K562 (cell line): Measurements from ENCODE around the gene TTC13. TPM values are rescaled to one million over a fixed set of nuclear protein-coding genes. Genes with fewer than 3 reads are reported as not detected.

Source experiments
- FOXA1 ChIP-seq: fragments of 450-650 bp; IDR thresholded peaks from 2 replicates; pipeline ENCODE4 v1.6.1; 2016; ENCODE audit warnings: mild to moderate bottlenecking, borderline replicate concordance
- NCOA4 ChIP-seq: fragments of 450-650 bp; IDR thresholded peaks from 2 replicates; pipeline ENCODE4 v1.6.1; 2018; ENCODE audit warnings: mild to moderate bottlenecking; ENCODE audit not compliant: partially characterized antibody
- NFE2L1 ChIP-seq: fragments of 450-650 bp; IDR thresholded peaks from 2 replicates; pipeline ENCODE4 v1.6.1; 2016; ENCODE audit warnings: missing genetic modification characterization, low read depth, mild to moderate bottlenecking, missing compliant biosample characterization, moderate library complexity, borderline replicate concordance
- polyA plus RNA-seq, 8 experiments: library from polyadenylated mRNA; depleted of rRNA in 4 of 8; stranded (reverse) in 5 of 8; unstranded in 3 of 8; fragments of >200 nt; fragmentation: Nextera tagmentation in 2 of 8; fragmentation: Illumina TruSeq in 1 of 8; extraction: Ambion mirVana in 2 of 8; extraction: Trizol in 1 of 8; gene quantifications; 2 replicates each; pipeline versions ENCODE4 v1.2.1 to v1.2.3, GENCODE V29; 2011 to 2014; ENCODE audit warnings: inconsistent platforms in 1 of 8, missing spikeins in 1 of 8
- total RNA-seq, 7 experiments: library from RNA; depleted of rRNA in 6 of 7; stranded (reverse); fragments of >200 nt in 6 of 7; fragmentation: Illumina TruSeq in 2 of 7; extraction: Trizol in 2 of 7; gene quantifications; 2 replicates each; pipeline versions ENCODE4 v1.2.1 to v1.2.3, GENCODE V29; 2011 to 2021; ENCODE audit warnings: low replicate concordance in 1 of 7
- TF ChIP-seq, protein P1 (sequence below), 2 experiments: fragments of 450-650 bp in 1 of 2; sonication (generic) in 1 of 2; formaldehyde crosslinking in 1 of 2; IDR thresholded peaks; 2 replicates each; pipeline versions ENCODE4 v1.7.1 to v1.9.0; 2016 to 2022; ENCODE audit warnings: inconsistent platforms in 1 of 2, mild to moderate bottlenecking in 1 of 2, missing genetic modification reagents in 1 of 2
- TF ChIP-seq, protein P2 (sequence below): IDR thresholded peaks from 2 replicates; pipeline ENCODE4 v1.6.1; 2014; ENCODE audit warnings: antibody characterized with exemption

Gene TTC13
- total and polyA plus RNA-seq, 9 of the 15 experiments (the other 6 are each of a cell fraction or from before 2014, with no cell fraction given), result 1.7 to 13.8 (median 9.6) TPM

DNA sequence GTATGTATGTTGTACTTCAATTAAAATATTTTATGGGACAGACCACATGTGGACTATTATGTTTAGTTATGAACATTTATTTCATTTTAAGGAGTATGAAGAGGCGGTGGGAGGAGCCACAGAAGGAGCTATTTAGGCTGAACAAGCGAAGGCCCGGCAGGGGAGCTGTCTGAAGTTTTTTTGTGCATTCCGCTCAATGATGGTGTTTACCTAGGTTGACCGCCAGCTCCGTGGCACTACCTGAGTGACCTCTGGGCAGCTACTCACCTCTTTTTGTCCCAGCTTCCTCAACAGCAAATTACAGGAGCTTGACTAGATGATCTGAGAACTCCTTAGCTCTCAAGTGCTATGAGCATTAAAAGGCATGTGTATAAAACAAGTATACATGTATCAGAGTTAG, 77.7 kb downstream of the TTC13 start (continued):
- TF ChIP-seq, protein P1, sequence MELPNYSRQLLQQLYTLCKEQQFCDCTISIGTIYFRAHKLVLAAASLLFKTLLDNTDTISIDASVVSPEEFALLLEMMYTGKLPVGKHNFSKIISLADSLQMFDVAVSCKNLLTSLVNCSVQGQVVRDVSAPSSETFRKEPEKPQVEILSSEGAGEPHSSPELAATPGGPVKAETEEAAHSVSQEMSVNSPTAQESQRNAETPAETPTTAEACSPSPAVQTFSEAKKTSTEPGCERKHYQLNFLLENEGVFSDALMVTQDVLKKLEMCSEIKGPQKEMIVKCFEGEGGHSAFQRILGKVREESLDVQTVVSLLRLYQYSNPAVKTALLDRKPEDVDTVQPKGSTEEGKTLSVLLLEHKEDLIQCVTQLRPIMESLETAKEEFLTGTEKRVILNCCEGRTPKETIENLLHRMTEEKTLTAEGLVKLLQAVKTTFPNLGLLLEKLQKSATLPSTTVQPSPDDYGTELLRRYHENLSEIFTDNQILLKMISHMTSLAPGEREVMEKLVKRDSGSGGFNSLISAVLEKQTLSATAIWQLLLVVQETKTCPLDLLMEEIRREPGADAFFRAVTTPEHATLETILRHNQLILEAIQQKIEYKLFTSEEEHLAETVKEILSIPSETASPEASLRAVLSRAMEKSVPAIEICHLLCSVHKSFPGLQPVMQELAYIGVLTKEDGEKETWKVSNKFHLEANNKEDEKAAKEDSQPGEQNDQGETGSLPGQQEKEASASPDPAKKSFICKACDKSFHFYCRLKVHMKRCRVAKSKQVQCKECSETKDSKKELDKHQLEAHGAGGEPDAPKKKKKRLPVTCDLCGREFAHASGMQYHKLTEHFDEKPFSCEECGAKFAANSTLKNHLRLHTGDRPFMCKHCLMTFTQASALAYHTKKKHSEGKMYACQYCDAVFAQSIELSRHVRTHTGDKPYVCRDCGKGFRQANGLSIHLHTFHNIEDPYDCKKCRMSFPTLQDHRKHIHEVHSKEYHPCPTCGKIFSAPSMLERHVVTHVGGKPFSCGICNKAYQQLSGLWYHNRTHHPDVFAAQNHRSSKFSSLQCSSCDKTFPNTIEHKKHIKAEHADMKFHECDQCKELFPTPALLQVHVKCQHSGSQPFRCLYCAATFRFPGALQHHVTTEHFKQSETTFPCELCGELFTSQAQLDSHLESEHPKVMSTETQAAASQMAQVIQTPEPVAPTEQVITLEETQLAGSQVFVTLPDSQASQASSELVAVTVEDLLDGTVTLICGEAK (IDR thresholded peaks at IDR 0.05), result no peak
- TF ChIP-seq, protein P1 (CRISPR knock-in tag; IDR thresholded peaks at IDR 0.05), result no peak
- TF ChIP-seq NCOA4 (no peak), NFE2L1 (tag) (no peak), FOXA1 (no peak)
- TF ChIP-seq, protein P2, sequence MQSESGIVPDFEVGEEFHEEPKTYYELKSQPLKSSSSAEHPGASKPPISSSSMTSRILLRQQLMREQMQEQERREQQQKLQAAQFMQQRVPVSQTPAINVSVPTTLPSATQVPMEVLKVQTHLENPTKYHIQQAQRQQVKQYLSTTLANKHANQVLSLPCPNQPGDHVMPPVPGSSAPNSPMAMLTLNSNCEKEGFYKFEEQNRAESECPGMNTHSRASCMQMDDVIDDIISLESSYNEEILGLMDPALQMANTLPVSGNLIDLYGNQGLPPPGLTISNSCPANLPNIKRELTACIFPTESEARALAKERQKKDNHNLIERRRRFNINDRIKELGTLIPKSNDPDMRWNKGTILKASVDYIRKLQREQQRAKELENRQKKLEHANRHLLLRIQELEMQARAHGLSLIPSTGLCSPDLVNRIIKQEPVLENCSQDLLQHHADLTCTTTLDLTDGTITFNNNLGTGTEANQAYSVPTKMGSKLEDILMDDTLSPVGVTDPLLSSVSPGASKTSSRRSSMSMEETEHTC, result no peak
